ENCODE data around the gene ADCY4.

ADCY4 gene

DNA sequence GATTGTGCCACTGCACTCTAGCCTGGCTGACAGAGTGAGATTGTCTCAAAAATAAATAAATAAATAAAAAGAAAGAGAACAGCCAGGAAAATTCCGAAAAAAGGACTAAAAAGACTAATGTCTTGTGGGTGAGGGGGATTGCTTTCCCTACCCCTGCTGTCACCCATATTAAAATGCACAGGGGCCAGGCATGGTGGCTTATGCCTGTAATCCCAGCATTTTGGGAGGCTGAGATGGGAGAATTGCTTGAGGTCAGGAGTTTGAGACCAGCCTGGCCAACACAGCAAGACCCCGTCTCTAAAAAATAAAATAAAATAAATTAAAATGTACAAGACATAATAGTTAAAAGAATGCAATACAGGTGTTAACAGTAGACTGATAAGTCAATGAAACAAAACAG is 41.3 kb downstream of the ADCY4 start:
- peaks cover 49% of the 10 kb centered on the region for H3K36me3 ChIP-seq (ENCODE audit: control insufficient read depth, insufficient read depth, low read length)
- no peak overlapping the region for H3K4me3 ChIP-seq (ENCODE audit: extremely low read depth, insufficient read depth, low read length, poor library complexity, severe bottlenecking)
- 100% methylated on average over 1 of the region's 2 CpGs; no CpG with 5 or more reads in 1 of the 2 experiments for WGBS, 2 experiments (ENCODE audit: insufficient coverage in 2 of 2)

DNA sequence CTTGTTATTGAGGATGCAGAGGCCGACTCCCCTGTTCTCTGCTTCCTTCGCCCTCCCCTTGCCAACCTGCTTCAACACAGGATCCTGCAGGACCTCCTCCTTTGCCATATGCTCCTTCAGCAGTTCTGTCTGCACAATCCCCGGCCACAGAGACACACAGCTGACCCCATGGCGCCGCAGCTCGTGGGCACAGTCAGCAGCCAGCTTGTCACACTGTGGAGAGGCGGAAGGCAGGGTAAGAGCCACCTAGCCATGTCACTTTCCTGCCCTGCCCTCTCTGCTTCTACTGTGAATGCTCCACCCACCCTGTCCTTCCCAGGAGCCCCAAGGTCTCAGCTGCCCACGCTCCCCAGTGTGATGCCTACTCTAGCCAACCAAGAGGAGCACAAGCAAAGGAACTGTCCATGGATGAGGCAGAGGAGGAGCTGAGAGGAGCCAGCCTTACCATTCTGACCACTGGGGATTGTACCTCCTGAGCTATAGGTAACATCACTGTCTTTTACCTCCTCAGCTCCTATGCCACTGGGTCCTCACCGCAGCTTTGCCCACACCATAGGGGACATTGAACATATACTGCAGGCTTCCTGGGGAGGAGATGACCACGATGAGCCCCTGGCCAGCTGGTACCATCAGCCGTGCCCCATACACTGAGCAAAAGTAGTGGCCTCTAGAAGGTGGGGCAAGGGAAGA is 42.6 kb downstream of the ADCY4 start:
- Histone ChIP-seq H3K36me3 (ENCODE audit: control insufficient read depth, insufficient read depth, low read length) (peaks cover 49% of the 10 kb centered on the region), H3K9me3 (ENCODE audit: control insufficient read depth, low read length) (no peaks in the 10 kb centered on the region), H3K4me1 (ENCODE audit: control insufficient read depth, insufficient read depth, low read length, poor library complexity, severe bottlenecking) (peaks cover 9% of the 10 kb centered on the region), H3K4me3 (ENCODE audit: extremely low read depth, insufficient read depth, low read length, poor library complexity, severe bottlenecking) (no peak overlapping the region), H3K27ac (ENCODE audit: low read depth, low read length, severe bottlenecking) (no peak overlapping the region)
- WGBS, 2 experiments (ENCODE audit: insufficient coverage in 2 of 2) = 92 to 94% methylated on average over 5 to 7 of the region's 11 CpGs

More for the DNA sequence above, 41.3 kb downstream of the ADCY4 start:
- H3K27ac ChIP-seq (ENCODE audit: low read depth, low read length, severe bottlenecking) = no peak overlapping the region
- H3K4me1 ChIP-seq (ENCODE audit: control insufficient read depth, insufficient read depth, low read length, poor library complexity, severe bottlenecking) = peaks cover 12% of the 10 kb centered on the region
- no peaks in the 10 kb centered on the region for H3K9me3 ChIP-seq (ENCODE audit: control insufficient read depth, low read length)

DNA sequence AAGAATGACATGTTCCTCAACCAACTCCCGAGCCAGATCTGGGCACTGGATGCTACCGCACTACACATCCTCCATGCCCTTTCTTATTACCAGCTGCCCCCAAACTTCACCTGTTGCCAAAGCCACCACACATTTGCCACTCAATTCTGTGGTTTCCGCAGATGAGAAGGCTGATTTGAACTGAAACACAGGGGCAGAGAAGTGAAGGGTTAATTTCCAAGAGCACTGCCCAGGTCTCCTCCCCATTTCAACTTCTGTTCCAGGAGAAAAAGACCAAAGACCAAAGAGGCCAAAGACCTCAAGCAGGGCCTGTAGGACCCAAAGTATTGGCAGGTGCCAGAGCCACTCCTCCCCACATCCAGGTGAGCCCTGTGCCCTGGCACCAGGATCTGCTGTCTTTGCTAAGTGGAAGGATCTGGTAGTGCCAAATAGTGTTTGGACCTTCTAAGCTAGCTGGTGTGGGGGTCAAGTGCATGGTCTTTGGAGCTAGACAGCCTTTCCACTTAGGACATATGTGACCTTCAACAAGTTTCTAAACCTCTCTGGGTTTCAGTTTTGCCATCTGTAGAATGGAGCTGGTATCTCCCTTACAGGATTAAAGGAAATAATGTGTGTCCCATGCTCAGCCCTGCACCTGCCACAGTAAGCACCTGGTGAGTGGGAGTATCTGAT is 43.3 kb downstream of the ADCY4 start:
- Histone ChIP-seq H3K4me1 (ENCODE audit: control insufficient read depth, insufficient read depth, low read length, poor library complexity, severe bottlenecking) (peaks cover 3% of the 10 kb centered on the region), H3K36me3 (ENCODE audit: control insufficient read depth, insufficient read depth, low read length) (peaks cover 49% of the 10 kb centered on the region), H3K27ac (ENCODE audit: low read depth, low read length, severe bottlenecking) (no peak overlapping the region), H3K4me3 (ENCODE audit: extremely low read depth, insufficient read depth, low read length, poor library complexity, severe bottlenecking) (no peak overlapping the region), H3K9me3 (ENCODE audit: control insufficient read depth, low read length) (no peaks in the 10 kb centered on the region)
- 83% methylated on average over 2 of the region's 3 CpGs; no CpG with 5 or more reads in 1 of the 2 experiments for WGBS, 2 experiments (ENCODE audit: insufficient coverage in 2 of 2)

DNA sequence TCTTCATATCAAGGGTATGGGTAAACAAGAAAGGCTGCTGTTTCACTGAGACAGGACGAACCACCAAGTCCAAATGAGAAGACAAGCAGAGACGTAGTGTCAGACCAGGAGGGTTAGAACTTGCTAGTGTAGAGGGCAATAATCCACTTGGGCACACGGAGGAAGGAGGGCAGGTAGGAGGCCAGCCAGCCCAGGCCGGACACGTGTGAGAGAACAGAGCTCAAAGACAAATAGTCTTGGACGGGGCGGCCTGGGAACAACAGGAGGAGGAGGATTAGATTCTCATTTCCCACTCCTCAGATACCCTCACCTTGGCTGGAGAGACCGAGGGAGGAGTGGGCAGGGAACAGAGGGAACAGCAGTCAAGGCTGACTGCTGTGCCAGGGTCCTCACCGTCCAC is 44.1 kb downstream of the ADCY4 start:
- Histone ChIP-seq H3K36me3 (ENCODE audit: control insufficient read depth, insufficient read depth, low read length) (peaks cover 44% of the 10 kb centered on the region), H3K4me3 (ENCODE audit: extremely low read depth, insufficient read depth, low read length, poor library complexity, severe bottlenecking) (no peak overlapping the region), H3K27ac (ENCODE audit: low read depth, low read length, severe bottlenecking) (no peak overlapping the region), H3K4me1 (ENCODE audit: control insufficient read depth, insufficient read depth, low read length, poor library complexity, severe bottlenecking) (no peaks in the 10 kb centered on the region), H3K9me3 (ENCODE audit: control insufficient read depth, low read length) (no peaks in the 10 kb centered on the region)
- 92 to 94% methylated on average over 6 of the region's 9 CpGs for WGBS, 2 experiments (ENCODE audit: insufficient coverage in 2 of 2)

DNA sequence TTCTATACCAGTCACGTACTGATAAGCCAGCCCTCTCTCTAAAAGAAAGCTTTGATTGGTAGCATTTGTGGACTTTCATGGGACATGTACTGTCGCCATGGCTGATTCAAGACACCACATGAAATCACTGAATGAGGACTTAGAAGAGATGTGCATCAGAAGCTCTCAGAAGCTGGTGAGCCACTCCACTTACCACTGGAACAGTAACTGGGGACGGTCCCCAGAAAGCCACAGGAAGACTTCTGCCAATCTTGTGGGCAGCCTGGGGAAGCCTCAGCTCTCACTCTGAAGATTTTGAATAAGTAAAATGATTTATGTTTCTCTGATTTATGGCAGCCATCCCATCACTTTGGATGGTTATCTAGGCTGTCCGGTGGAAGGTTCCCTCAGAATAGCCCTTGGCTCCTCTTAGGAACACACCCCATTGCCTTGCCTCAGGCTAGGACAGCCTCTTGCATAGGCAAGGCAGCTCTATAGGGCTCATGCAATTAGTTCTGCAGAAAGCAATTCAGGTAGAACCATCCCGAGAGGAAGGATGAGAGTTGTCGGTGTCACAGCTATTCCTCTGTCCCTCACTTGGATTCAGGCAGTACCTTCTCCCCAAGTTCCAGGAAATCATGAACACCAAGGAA is 45.1 kb downstream of the ADCY4 start:
- Histone ChIP-seq H3K27ac (ENCODE audit: low read depth, low read length, severe bottlenecking) (no peak overlapping the region), H3K4me3 (ENCODE audit: extremely low read depth, insufficient read depth, low read length, poor library complexity, severe bottlenecking) (no peak overlapping the region), H3K9me3 (ENCODE audit: control insufficient read depth, low read length) (no peaks in the 10 kb centered on the region), H3K4me1 (ENCODE audit: control insufficient read depth, insufficient read depth, low read length, poor library complexity, severe bottlenecking) (no peaks in the 10 kb centered on the region), H3K36me3 (ENCODE audit: control insufficient read depth, insufficient read depth, low read length) (peaks cover 39% of the 10 kb centered on the region)
- WGBS, 2 experiments (ENCODE audit: insufficient coverage in 2 of 2) = 87 to 98% methylated on average over 3 to 5 of the region's 6 CpGs

DNA sequence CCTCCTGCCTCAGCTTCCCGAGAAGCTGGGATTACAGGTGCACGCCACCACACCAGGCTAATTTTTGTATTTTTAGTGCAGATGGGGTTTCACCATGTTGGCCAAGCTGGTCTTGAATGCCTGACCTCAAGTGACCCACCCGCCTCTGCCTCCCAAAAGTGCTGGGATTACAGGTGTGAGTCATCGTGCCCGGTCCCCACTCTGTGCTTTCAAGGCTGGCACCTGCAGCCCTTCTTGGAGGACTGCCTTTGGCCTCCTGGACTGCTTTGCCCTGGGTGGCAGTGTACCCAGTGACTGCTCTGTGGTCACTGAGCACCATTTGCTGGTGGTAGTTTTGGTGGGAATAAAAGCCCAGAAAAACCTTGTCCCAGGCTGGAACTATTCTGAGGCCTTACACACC is 47.9 kb downstream of the ADCY4 start:
- 92 to 95% methylated on average over 5 of the region's 5 CpGs for WGBS, 2 experiments (ENCODE audit: insufficient coverage in 2 of 2)
- H3K4me3 ChIP-seq (ENCODE audit: extremely low read depth, insufficient read depth, low read length, poor library complexity, severe bottlenecking) = no peak overlapping the region
- H3K27ac ChIP-seq (ENCODE audit: low read depth, low read length, severe bottlenecking) = no peak overlapping the region
- H3K9me3 ChIP-seq (ENCODE audit: control insufficient read depth, low read length) = no peaks in the 10 kb centered on the region
- no peaks in the 10 kb centered on the region for H3K4me1 ChIP-seq (ENCODE audit: control insufficient read depth, insufficient read depth, low read length, poor library complexity, severe bottlenecking)
- peaks cover 27% of the 10 kb centered on the region for H3K36me3 ChIP-seq (ENCODE audit: control insufficient read depth, insufficient read depth, low read length)

DNA sequence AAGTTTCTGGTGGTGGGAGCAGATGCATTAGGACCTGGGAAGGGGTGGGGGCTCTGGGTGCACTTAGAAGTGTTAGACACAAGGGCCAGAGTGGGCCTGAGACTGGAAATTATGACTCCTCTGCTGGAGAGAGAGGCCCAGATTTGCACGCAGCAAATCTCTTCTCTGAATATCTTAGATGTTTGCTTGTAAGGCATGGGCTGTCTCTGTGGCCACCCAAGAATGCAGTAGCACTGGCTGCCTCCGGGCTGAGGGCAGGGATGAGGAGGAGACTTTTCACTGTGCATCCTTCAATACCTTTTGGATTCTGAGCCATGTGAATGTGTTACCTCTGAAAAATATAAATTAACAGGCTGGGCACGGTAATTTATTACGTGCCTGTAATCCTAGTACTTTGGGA is 49.5 kb downstream of the ADCY4 start:
- H3K4me3 ChIP-seq (ENCODE audit: extremely low read depth, insufficient read depth, low read length, poor library complexity, severe bottlenecking) = no peak overlapping the region
- no peaks in the 10 kb centered on the region for H3K4me1 ChIP-seq (ENCODE audit: control insufficient read depth, insufficient read depth, low read length, poor library complexity, severe bottlenecking)
- WGBS, 2 experiments (ENCODE audit: insufficient coverage in 2 of 2) = 87 to 90% methylated on average over 4 of the region's 4 CpGs
- H3K27ac ChIP-seq (ENCODE audit: low read depth, low read length, severe bottlenecking) = no peak overlapping the region
- H3K9me3 ChIP-seq (ENCODE audit: control insufficient read depth, low read length) = no peaks in the 10 kb centered on the region
- H3K36me3 ChIP-seq (ENCODE audit: control insufficient read depth, insufficient read depth, low read length) = peaks cover 13% of the 10 kb centered on the region

DNA sequence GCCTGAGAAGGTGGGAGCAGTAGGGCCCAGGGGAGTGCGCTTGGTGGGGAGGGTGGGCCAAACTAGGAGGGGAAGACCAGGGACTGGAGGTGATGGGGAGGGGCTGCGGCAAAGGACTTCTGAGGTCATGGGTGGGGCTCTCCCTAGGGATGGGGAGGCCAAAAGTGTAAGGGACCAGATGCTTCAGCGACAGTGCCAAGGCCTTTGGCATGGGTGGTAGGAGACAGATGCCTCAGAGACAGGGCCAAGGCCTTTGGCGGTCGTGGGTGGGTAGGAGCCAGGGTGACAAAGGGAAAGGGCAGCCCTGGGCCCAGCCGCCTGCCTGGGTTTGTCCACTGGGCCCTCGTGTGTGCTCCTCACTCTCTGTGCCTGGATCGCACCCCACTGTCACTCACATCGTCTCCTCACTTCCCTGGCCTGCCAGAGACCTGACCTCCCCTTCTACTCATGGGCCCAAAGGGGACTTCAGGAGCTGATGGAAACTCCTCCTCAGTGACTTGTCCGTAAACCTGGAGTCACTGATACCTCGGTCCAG is 50.3 kb downstream of the ADCY4 start:
- Histone ChIP-seq H3K9me3 (ENCODE audit: control insufficient read depth, low read length) (no peaks in the 10 kb centered on the region), H3K27ac (ENCODE audit: low read depth, low read length, severe bottlenecking) (no peak overlapping the region), H3K36me3 (ENCODE audit: control insufficient read depth, insufficient read depth, low read length) (peaks cover 5% of the 10 kb centered on the region), H3K4me1 (ENCODE audit: control insufficient read depth, insufficient read depth, low read length, poor library complexity, severe bottlenecking) (no peaks in the 10 kb centered on the region), H3K4me3 (ENCODE audit: extremely low read depth, insufficient read depth, low read length, poor library complexity, severe bottlenecking) (no peak overlapping the region)
- 84 to 85% methylated on average over 10 to 11 of the region's 11 CpGs for WGBS, 2 experiments (ENCODE audit: insufficient coverage in 2 of 2)

DNA sequence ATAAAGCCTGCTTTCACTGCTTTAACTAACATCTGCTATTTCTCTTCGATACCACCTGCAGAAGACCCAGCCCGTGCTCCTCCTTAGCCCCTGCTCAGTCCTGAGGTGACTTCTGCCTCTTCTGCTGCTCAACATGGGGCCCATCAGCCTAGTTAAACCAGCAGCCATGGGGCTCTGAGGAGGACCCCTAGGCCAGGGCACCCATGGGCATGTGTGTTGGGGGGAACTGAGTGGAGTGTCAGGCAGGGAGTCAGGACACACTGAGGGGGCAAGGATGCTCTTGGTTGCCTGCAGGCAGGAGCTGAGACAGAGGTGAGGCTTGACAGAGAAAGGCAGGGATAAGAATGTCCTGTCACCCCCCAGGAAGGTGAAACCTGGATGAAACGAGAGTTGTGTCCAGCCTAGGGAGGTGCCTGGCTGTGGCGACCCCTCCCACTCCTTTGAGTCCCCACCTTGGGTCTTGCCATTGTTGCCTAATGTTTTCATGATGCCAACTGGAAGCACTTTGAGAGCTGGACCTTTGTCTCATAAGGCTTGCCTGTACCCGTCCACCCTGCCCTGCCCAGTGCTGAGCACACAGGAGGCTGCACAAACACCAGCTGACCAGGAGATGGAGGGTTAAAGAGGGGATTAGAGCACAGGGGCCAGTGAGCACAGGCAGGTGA is 50.9 kb downstream of the ADCY4 start:
- WGBS, 2 experiments (ENCODE audit: insufficient coverage in 2 of 2) = 93 to 97% methylated on average over 4 to 5 of the region's 5 CpGs
- H3K4me3 ChIP-seq (ENCODE audit: extremely low read depth, insufficient read depth, low read length, poor library complexity, severe bottlenecking) = no peak overlapping the region
- H3K36me3 ChIP-seq (ENCODE audit: control insufficient read depth, insufficient read depth, low read length) = no peaks in the 10 kb centered on the region
- no peaks in the 10 kb centered on the region for H3K9me3 ChIP-seq (ENCODE audit: control insufficient read depth, low read length)
- H3K4me1 ChIP-seq (ENCODE audit: control insufficient read depth, insufficient read depth, low read length, poor library complexity, severe bottlenecking) = no peaks in the 10 kb centered on the region
- H3K27ac ChIP-seq (ENCODE audit: low read depth, low read length, severe bottlenecking) = no peak overlapping the region

DNA sequence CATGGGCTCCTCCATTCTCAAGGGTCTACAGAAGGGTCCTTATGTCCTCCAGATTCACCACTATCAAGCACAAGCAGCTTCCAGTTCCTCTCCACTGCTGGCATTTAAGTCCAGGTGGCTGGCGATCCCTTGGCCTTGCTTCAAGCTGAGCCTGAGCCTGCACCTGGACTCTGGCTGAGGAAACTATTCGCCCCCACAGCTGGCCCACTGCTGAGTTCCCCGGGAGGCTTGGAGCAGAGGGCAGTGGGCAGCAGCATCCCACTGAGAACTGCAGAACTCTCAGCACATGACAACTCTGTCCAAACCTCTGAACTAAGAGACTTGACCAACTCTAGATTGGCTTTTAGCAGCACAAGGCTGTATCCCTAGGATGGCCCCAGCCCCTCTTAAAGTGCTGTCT is 52.1 kb downstream of the ADCY4 start:
- Histone ChIP-seq H3K36me3 (ENCODE audit: control insufficient read depth, insufficient read depth, low read length) (no peaks in the 10 kb centered on the region), H3K4me3 (ENCODE audit: extremely low read depth, insufficient read depth, low read length, poor library complexity, severe bottlenecking) (no peak overlapping the region), H3K27ac (ENCODE audit: low read depth, low read length, severe bottlenecking) (no peak overlapping the region), H3K9me3 (ENCODE audit: control insufficient read depth, low read length) (no peaks in the 10 kb centered on the region), H3K4me1 (ENCODE audit: control insufficient read depth, insufficient read depth, low read length, poor library complexity, severe bottlenecking) (no peaks in the 10 kb centered on the region)
- 85 to 87% methylated on average over 3 of the region's 3 CpGs for WGBS, 2 experiments (ENCODE audit: insufficient coverage in 2 of 2)

All from mesodermal cell (in vitro differentiated cells).